DMS153 treated with DMSO at 0.1 percent for 48 hours (cell line): ENCODE results near the gene SPINK7.
"Not testable (repeated sequence)": the region's sequence is repeated elsewhere in the genome, so short reads cannot be mapped to it uniquely, and the experiment has no call there.

ENCODE experiments used
- DNase-seq: peaks from one replicate; lab custom pipeline; 2025; ENCODE audit not compliant: unreplicated experiment; lab: John Stamatoyannopoulos, UW

The SPINK7 gene

DNA sequence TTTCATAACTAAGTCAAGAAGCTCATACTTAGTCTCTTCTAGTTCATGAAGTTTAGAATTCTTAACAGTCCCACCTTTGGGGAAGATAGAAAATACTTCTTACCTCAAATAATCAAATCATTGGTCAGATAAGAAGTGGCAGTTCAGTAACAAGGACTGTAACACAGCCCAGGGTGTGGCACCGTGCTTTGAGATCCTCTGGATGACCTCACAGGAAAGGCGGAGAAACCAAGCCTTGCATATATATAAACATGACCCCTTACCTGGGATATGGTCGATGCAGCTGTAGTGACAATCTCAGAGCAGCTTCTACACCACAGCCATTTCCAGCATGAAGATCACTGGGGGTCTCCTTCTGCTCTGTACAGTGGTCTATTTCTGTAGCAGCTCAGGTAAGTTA, at the start of gene SPINK7:
Gene SPINK7 (plus strand): TSS at position 271 of the 400 bp plus-strand sequence. CDS start 61 bp downstream, at position 332.
- no peak for DNase-seq

DNA sequence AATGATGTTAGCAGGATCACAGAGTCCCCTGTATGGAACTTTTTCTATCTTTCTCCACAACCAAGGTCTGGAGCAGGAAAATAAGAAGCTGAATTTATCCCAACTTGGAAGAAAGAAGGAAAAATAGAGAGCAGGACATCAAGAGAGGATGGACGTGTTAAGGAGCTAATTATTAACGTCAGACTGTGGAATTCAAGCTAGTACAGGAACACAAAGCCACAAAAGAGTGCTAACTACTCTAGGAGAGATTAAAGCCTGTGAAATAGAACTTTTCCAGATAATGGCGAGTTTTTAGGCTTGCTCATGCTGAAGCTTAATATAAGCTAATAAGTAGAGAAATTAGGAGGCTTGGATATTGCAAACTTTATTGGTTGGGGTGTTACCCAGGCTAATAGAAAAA, 44.3 kb upstream of the SPINK7 start:
- DNase-seq = no peak

DNA sequence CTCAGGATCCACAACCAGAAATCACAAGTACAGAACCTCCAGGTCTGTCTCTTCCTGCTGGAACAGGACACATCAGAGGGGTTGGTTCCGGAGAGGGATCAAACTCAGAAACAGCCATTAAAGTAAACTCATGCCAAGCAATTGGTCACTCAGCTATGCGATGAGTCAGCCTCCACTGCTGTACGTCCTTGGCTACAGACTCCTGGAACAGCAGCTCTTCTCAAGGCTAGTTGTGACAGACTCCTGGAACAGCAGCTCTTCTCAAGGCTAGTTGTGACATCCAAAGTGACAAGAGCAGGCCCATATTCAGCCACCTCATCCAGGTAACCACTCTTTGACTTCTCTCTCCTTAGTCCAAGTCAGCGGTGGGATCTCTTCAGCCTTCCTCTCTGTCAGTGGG, 43.7 kb upstream of the SPINK7 start, which contains the start of gene SPINK13:
Gene SPINK13 (plus strand): TSS at position 229 of the 400 bp plus-strand sequence. CDS start 1,279 bp downstream, outside the sequence.
- no peak for DNase-seq

DNA sequence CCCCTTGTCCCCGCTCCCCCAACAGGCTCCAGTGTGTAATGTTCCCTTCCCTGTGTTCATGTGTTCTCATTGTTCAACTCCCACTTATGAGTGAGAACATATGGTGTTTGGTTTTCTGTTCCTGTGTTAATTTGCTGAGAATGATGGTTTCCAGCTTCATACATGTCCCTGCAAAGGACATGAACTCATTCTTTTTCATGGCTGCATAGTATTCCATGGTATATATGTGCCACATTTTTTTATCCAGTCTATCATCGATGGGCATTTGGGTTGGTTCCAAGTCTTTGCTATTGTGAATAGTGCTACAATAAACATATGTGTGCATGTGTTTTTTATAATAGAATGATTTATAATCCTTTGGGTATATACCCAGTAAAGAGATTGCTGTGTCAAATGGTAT, 37.1 kb upstream of the SPINK7 start:
- DNase-seq = not testable (repeated sequence)

DNA sequence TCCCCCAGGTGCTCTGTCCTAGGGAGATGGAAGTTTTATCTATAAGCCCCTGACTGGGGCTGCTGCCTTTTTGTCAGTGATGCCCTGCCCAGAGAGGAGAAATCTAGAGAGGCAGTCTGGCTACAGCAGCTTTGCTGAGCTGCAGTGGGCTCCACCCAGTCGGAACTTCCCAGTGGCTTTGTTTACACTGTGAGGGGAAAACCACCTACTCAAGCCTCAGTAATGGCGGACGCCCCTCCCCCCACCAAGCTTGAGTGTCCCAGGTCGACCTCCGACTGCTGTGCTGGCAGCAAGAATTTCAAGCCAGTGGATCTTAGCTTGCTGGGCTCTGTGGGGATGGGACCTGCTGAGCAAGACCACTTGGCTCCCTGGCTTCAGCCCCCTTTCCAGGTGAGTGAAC, 31.3 kb upstream of the SPINK7 start:
- not testable (repeated sequence) for DNase-seq

DNA sequence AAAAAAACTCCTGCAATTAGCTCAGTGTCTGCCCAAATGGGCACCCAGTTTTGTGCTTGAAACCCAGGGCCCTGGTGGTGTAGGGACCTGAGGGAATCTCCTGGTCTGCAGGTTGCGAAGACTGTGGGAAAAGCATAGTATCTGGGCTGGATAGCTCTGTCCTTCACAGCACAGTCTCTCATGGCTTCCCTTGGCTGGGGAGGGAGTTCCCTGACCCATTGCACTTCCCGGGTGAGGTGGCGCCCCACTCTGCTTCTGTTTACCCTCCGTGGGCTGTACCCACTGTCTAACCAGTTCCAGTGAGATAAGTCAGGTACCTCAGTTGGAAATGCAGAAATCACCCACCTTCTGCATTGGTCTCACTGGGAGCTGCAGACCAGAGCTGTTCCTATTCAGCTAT, 30.9 kb upstream of the SPINK7 start:
- not testable (repeated sequence) for DNase-seq

DNA sequence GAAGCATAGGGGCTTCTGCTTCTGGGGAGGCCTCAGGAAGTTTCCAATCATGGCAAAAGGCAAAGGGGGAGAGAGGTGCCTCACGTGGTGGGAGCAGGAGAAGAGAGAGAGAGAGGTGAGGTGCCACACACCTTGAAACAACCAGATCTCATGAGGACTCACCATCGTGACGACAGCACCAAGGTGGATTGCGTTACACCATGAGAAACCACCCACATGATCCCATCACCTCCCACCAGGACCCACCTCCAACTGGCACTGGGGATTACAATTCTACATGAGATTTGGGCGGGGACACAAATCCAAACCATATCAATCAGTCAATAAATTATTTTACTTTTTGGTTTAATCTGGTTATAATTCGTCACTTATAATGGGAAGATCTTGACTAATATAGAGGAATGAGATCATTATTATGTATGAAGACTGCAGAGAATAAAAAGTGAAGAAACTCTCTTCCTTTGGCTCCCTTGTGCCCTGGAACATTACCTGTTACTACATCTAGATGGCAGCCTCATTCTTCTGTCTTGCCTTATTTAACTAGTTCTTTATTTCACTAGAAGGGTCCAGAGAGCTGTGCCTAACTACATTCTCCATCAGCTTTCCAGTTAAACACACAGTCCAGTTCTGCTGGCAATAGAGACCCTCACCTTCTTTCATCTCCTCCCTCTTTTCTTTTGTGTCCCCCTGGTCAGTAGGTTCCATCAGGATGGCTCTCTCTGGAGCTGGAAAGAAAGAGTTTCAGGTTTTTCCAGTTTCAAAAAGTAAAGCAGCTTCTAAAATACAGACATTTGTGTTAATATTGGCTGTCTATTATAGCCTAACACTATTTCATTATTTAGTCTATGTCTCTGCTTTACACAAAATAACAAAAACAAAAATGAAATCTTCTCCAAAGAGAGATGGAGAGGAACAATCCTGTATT, 21.7 kb upstream of the SPINK7 start:
- no peak for DNase-seq

DNA sequence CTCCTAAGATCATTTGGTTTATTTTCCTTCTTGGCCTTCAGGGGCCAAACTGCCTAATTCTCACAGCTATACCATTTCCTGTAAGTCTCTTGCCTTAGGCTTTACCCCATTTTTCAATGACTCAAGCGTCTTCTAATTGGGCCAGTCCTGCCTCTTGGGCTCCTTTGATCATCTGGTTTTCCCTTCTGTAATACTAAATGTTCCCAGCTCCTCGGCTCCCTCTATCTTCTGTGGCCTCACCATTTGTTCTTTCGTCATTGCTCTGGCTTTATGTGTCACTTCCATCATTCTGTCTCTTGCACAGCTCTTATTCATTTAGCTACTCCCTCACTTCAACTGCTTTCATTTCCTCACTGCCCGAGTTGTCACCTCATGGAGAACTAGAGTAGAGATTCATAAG, 14.5 kb upstream of the SPINK7 start:
- no peak for DNase-seq

DNA sequence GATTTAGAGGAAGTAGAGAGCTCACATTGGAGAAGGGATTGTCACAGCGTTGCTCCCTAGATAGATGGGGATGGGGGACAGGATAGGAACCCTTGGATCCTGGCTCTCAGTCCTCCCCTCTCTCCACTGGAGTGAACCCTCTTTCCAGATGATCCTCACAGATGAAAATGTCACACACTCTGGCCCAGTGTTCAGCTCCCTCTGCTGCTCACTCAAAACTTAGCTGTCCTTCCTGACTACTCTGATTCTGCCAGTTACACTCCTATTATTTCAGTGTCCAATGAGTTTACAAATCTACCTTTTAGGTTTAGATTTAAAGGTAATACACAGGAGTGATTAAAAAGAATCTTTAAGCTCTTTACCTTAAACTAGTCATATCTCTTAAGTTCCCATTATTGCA, 5.8 kb upstream of the SPINK7 start:
- no peak for DNase-seq

DNA sequence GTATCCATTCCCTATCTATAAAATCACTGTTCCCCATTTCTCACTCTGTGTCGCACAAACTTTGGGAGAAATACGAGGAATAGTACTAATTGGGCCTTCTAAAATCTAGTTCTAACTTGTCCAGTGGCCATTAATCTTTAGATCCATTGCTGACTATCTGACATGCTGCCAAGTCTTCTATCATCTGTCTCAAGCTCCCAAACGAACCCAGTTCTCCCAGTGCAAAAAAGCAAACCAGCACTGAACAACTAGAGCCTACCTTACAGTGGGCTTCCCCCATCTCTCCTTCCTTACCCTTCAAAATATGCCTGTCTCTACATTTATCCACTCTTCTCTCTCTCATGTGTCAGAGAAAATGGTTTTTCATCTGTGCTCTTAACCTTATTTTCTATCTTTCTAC, 3.2 kb upstream of the SPINK7 start:
- no peak for DNase-seq

DNA sequence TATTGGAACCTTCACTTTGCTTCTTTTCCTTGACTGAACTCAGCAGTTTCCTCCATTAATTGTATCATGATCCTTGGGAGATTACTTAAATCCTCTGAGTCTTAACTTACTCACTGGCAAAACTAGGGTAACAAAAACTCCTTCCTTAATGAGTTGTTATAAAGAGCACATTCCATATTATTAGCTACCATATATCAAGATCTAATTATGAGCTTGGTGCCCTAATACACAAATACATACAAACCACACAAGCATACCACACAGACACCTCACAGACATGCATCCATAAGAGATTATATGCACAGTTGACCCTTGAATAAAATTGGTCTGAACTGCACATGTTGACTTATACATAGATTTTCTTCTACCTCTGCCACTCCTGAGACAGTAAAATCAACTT, 2.5 kb upstream of the SPINK7 start:
- DNase-seq = no peak

DNA sequence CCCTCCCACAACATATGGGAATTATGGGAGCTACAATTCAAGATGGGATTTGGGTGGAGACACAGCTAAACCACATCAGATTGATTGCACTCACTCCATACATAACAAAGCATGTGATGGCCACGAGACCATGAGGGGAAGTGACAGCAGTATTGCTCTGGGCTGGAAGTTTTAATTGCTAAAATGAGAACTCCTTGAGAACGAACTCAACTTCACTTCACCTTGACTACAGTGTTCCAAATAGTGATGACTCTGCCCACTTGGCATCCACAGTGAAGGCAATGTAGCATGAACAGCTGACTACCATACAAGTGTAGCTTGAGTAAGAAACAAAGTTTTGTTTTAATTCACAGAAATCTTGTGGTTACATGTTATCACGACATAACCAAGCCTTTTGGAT, 739 bp upstream of the SPINK7 start:
- no peak for DNase-seq

DNA sequence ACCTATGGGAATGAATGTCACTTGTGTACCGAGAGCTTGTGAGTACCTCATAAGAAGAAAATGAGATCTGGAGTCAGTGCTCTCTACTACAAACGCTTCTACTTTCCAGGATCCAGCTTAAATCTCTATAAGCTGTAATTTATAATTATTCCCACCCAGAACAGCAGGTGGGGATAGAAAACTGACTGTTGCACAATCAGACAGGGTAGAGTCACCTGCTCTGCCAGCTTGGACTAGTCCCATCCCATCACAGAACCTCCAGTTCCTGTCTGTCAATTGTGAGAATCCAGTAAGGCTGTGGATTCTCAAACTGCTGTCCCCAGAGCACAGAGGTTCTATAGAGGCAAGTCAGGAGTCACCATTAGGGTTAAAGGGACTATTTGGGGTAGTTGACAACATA, 2.0 kb downstream of the SPINK7 start:
- no peak for DNase-seq

DNA sequence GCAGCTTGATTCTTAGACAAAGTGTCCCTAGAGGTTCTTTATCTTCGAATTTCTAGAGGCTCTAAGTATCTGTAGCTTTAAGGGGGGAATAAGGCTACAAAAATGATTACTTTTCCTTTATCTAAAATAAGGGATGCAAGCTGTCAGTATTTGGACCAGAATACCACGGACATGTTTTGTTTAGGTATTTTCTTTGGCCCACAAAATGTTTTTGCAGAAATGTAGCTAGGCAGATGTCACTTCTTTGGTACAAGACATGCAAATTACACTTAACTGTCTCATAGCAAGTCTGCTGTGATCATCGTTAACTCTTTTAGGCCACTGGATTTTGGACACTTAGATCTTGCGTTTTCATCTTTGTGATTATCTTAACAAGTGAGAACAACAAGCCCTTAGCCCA, 2.5 kb downstream of the SPINK7 start:
- no peak for DNase-seq

DNA sequence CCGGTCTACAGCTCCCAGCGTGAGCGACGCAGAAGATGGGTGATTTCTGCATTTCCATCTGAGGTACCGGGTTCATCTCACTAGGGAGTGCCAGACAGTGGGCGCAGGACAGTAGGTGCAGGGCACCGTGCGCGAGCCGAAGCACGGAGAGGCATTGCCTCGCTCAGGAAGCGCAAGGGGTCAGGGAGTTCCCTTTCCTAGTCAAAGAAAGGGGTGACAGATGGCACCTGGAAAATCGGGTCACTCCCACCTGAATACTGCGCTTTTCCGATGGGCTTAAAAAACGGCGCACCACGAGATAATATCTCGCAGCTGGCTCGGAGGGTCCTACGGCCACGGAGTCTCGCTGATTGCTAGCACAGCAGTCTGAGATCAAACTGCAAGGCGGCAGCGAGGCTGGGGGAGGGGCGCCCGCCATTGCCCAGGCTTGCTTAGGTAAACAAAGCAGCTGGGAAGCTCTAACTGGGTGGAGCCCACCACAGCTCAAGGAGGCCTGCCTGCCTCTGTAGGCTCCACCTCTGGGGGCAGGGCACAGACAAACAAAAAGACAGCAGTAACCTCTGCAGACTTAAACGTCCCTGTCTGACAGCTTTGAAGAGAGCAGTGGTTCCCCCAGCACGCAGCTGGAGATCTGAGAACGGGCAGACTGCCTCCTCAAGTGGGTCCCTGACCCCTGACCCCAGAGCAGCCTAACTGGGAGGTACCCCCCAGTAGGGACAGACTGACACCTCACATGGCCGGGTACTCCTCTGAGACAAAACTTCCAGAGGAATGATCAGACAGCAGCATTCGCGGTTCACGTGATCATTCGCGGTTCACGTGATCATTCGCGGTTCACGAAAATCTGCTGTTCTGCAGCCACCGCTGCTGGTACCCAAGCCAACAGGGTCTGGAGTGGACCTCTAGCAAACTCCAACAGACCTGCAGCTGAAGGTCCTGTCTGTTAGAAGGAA, 8.1 kb downstream of the SPINK7 start:
- DNase-seq = not testable (repeated sequence)

DNA sequence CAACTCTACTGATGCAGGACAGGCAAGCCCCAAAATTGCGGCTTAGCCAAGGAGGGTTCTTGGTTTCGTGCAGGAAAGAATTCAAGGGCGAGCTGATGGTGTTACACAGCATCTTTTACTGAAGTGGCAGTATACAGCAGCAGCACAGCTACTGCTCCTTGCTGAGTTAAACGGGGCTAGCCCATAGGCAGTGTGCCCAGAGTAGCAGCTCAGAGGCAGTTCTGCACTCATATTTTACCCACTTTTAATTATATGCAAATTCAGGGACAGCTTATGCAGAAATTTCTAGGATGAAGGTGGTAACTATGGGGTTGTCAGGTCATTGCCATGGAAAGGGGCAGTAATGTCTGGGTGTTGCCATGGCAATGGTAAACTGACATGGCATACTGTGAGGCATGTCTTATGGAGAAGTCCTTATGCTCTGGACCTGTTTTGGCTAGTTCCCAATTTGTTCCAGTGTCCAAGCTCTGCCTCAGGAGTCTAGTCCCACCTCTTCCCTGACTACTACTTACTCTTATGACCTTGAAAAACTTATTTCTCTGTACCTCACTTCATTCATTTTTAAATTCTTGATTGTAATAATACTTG, 21.1 kb downstream of the SPINK7 start:
- no peak for DNase-seq

DNA sequence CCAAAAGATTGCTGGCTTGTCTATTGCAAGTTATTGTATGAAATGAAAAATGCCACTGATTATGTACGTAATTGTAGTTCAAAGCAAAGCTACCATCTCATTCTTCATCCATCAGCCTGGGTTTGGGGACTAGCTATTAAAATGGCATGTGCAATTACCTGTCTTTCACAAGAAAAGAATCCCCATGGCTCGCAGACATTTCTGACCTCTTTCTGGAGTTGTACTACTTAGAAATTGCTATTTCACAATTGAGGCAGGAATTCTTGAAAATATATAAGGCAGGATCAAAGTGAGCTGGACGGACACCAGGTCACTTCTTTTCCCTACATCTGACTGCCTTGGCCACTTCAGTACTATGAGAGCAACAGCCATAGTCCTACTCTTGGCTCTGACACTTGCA, 23.0 kb downstream of the SPINK7 start, which contains the start of gene SPINK9:
Gene SPINK9 (plus strand): TSS at position 301 of the 400 bp plus-strand sequence. CDS start 55 bp downstream, at position 356.
- DNase-seq = no peak

DNA sequence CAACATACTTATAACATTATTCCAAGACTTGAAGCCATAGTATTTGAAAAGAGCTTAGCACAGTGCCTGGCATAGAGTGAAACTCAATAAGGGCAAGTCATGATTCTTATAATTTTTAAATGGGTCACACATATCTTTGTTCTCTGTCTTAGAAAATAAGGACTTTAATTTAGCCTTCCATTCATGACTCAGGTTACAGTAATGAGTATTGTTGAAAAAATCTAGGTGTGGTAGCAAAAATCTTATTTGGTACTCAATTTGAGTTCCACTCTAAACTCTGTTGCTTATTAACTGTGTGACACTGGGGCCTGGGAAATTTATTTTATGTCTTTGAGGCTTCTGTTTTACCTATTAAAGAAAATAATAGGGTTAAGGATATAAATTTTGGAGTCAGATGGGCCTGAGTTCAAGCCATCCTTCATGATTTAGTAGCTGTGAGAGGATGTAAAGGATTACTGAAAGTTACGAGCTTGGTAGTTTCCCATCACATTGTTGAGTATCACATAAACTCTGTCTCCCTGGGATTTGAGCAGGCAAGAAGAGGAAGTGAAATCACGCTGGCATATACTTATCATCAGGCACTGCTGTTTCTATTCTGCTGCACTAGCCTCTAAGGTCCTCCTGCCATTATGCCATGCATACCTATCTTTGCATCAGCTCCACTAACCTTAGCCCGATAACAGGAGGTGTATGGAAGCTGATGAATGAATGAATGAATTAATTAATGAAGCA, 24.6 kb downstream of the SPINK7 start:
- no peak for DNase-seq

DNA sequence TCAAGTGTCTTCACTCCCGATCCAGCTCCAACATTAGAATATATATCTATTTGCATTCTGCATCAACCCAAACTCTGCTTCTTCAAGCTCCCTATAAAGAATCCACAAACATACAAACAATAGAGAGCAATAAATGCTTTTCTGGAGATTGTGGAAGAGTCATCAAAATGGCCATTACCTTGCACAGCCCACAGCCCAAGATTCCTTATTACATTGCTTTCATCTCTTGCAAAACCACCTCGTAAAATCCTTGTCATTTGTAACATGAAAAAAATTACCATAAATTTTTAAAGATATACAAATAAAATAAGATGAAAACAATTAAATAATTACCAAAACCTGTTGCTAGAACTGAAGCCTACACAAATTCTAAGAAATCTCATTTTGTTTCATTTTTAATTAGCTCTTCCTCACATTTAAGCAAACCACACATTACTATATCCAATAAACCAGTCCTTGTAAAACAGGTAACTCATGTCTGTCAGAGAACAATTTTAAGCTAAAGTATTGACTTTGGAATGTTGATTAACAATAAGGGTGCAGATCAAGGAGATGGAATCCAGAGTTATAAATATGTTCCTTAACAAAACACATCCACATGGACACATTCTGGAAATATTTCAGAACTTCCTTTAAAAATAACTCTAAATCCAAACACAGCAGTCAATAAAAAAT, 30.3 kb downstream of the SPINK7 start:
- DNase-seq = no peak

DNA sequence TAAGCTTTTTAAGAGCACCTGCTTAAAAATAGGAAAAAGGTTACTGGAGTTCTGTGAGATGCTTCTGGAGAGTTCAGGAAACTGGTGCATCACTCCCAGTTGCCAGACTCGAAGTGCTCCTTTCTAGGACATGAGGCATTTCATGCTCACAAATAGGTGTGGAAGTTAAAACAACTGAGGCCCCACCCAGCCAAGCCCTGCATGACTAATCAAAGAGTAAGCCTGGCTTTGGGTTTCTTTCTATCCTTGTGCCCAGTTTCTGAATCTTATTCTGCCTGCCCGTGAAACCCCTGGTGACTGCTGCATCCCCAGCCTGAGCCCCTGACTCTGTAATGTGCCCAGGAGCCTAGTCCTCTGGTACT, 30.8 kb downstream of the SPINK7 start:
- no peak for DNase-seq
